GM10266 (cell line): ENCODE data around the gene STEAP2.
A peak's percentile ranks its signal among the peaks of the same experiment; 100 is the strongest.

Experiments
- DNase-seq: peaks from one replicate; pipeline ENCODE4 v3.0.0; 2012; ENCODE audit errors: extremely low spot score
- CTCF ChIP-seq: IDR thresholded peaks from 2 replicates; pipeline ENCODE4 v1.5.1; 2012; ENCODE audit warnings: mild to moderate bottlenecking, low read depth; ENCODE audit not compliant: control insufficient read depth, insufficient read depth; ENCODE audit errors: missing control alignments

STEAP2 gene

GRCh38 chr7:90211391-90212148 lies at the start of gene STEAP2:
Gene STEAP2 (plus strand): TSS chr7:90211740. CDS start chr7:90225083, 13,343 bp downstream.
- peak; percentile 58 for TF ChIP-seq CTCF
- DNase-seq = peak; percentile 61

- no peak for TF ChIP-seq CTCF
- DNase-seq = no peak
Observed at GRCh38 chr7:90163534-90163933, 48.0 kb upstream of the STEAP2 start.

- DNase-seq = no peak
Observed at GRCh38 chr7:90165724-90166123, 45.8 kb upstream of the STEAP2 start.

GRCh38 chr7:90166153-90166552 lies 45.4 kb upstream of the STEAP2 start:
- no peak for DNase-seq
- no peak for TF ChIP-seq CTCF

More at GRCh38 chr7:90165724-90166123, 45.8 kb upstream of the STEAP2 start:
- no peak for TF ChIP-seq CTCF

- DNase-seq = no peak
- TF ChIP-seq CTCF = no peak
Observed at GRCh38 chr7:90167361-90167760, 44.2 kb upstream of the STEAP2 start.

GRCh38 chr7:90169891-90170290 lies 41.6 kb upstream of the STEAP2 start:
- no peak for DNase-seq
- TF ChIP-seq CTCF = no peak

GRCh38 chr7:90172121-90172520 lies 39.4 kb upstream of the STEAP2 start:
- no peak for TF ChIP-seq CTCF
- DNase-seq = no peak
